IMR-90 (cell line): Measurements from ENCODE around the gene STRA6. TPM values are rescaled to one million over a fixed set of nuclear protein-coding genes. Genes with fewer than 3 reads are reported as not detected.

ENCODE experiments used
- ATAC-seq: fragments of 200-7000 bp; cut with Tn5 transposase; 2 replicates; pipeline ENCODE4 v1.9.1; 2020; ENCODE audit warnings: low read depth, mild to moderate bottlenecking, moderate library complexity
- BruUV-seq: library from RNA; stranded (reverse); fragments of 400-500 nt; replicated peaks from 2 replicates; lab custom pipeline; 2021; lab: Mats Ljungman, UMichigan
- CTCF ChIA-PET: fragments of 300-600 bp; formaldehyde crosslinking; extraction: SDS; loops from one replicate; lab custom pipeline; 2021; ENCODE audit warnings: antibody characterized with exemption; lab: Yijun Ruan, JAX
- POLR2A ChIA-PET: fragments of 300-600 bp; sonication (Branson Sonifier 250); formaldehyde crosslinking; loops from one replicate; lab custom pipeline; 2022; ENCODE audit warnings: antibody characterized with exemption; ENCODE audit not compliant: unreplicated experiment; lab: Charles Lee
- DNase-seq: peaks from one replicate; pipeline ENCODE4 v3.0.0; 2013
- H2AFZ ChIP-seq: replicated peaks from 2 replicates; pipeline ENCODE3; 2013; ENCODE audit warnings: low read length, mild to moderate bottlenecking; ENCODE audit not compliant: poor library complexity
- H2AK5ac ChIP-seq: 2 replicates; pipeline ENCODE4 v1.6.1; 2013; ENCODE audit warnings: low read depth, low read length, inconsistent platforms
- H2AK9ac ChIP-seq: replicated peaks from 2 replicates; pipeline ENCODE3; 2013; ENCODE audit warnings: mild to moderate bottlenecking, low read depth, low read length, moderate library complexity; ENCODE audit not compliant: poor library complexity
- H2BK120ac ChIP-seq: 2 replicates; pipeline ENCODE4 v1.6.1; 2013; ENCODE audit warnings: low read depth, low read length, inconsistent platforms
- H2BK15ac ChIP-seq: 3 replicates; pipeline ENCODE4 v1.6.1; 2013; ENCODE audit warnings: low read depth, low read length, inconsistent platforms
- H2BK20ac ChIP-seq: 2 replicates; pipeline ENCODE4 v1.6.1; 2013; ENCODE audit warnings: low read depth, mild to moderate bottlenecking, inconsistent platforms, low read length, moderate library complexity
- H2BK5ac ChIP-seq: 2 replicates; pipeline ENCODE4 v1.6.1; 2013; ENCODE audit warnings: mild to moderate bottlenecking, low read depth, low read length, inconsistent platforms; ENCODE audit not compliant: poor library complexity, severe bottlenecking
- H3K14ac ChIP-seq: replicated peaks from 2 replicates; pipeline ENCODE4 v1.6.1; 2013; ENCODE audit warnings: low read depth, low read length, inconsistent platforms
- H3K18ac ChIP-seq: 2 replicates; pipeline ENCODE4 v1.6.1; 2013; ENCODE audit warnings: low read depth, low read length, control low read depth
- H3K23ac ChIP-seq: 2 replicates; pipeline ENCODE4 v1.6.1; 2013; ENCODE audit warnings: low read depth, low read length, inconsistent platforms
- H3K27ac ChIP-seq: 2 replicates; pipeline ENCODE4 v1.5.1; 2013; ENCODE audit warnings: mild to moderate bottlenecking, control low read depth, low read length; ENCODE audit not compliant: insufficient read depth
- H3K27me3 ChIP-seq: 2 replicates; pipeline ENCODE4 v1.6.1; 2013; ENCODE audit warnings: low read length; ENCODE audit not compliant: control insufficient read depth, insufficient read depth
- H3K36me3 ChIP-seq: 2 replicates; pipeline ENCODE4 v1.6.1; 2013; ENCODE audit warnings: low read length, mixed read lengths; ENCODE audit not compliant: control insufficient read depth, insufficient read depth
- H3K4ac ChIP-seq: 2 replicates; pipeline ENCODE4 v1.6.1; 2013; ENCODE audit warnings: low read depth, low read length, inconsistent platforms
- H3K4me1 ChIP-seq: 2 replicates; pipeline ENCODE4 v1.6.1; 2013; ENCODE audit warnings: low read length, mixed read lengths; ENCODE audit not compliant: control insufficient read depth, insufficient read depth
- H3K4me2 ChIP-seq: 2 replicates; pipeline ENCODE4 v1.6.1; 2013; ENCODE audit warnings: low read depth, mild to moderate bottlenecking, control low read depth, low read length, moderate library complexity
- H3K4me3 ChIP-seq: 2 replicates; pipeline ENCODE4 v1.5.1; 2013; ENCODE audit warnings: low read depth, mild to moderate bottlenecking, control low read depth, low read length, moderate library complexity; ENCODE audit not compliant: insufficient read depth
- H3K56ac ChIP-seq: 2 replicates; pipeline ENCODE4 v1.6.1; 2013; ENCODE audit warnings: low read length, inconsistent platforms; ENCODE audit not compliant: insufficient read depth; ENCODE audit errors: extremely low read depth
- H3K79me1 ChIP-seq, 2 experiments: 2 replicates each; pipeline ENCODE4 v1.6.1; 2013; ENCODE audit warnings: low read length in 2 of 2, inconsistent platforms in 1 of 2, low read depth in 1 of 2
- H3K9ac ChIP-seq: 2 replicates; pipeline ENCODE4 v1.6.1; 2013; ENCODE audit warnings: low read depth, low read length, control low read depth
- H3K9me1 ChIP-seq: 2 replicates; pipeline ENCODE4 v1.6.1; 2013; ENCODE audit warnings: low read length, inconsistent platforms; ENCODE audit not compliant: insufficient read depth
- H3K9me3 ChIP-seq: 2 replicates; pipeline ENCODE4 v1.6.1; 2013; ENCODE audit warnings: low read length; ENCODE audit not compliant: control insufficient read depth, insufficient read depth
- H4K20me1 ChIP-seq: 2 replicates; pipeline ENCODE4 v1.6.1; 2013; ENCODE audit warnings: low read length, inconsistent platforms; ENCODE audit not compliant: insufficient read depth
- H4K5ac ChIP-seq: 2 replicates; pipeline ENCODE4 v1.6.1; 2013; ENCODE audit warnings: mild to moderate bottlenecking, low read depth, low read length, control low read depth
- H4K8ac ChIP-seq, 2 experiments: 2 replicates each; pipeline ENCODE4 v1.6.1; 2013; ENCODE audit warnings: low read depth in 2 of 2, low read length in 2 of 2, control low read depth in 1 of 2, inconsistent platforms in 1 of 2
- H4K91ac ChIP-seq: 2 replicates; pipeline ENCODE4 v1.6.1; 2013; ENCODE audit warnings: low read depth, low read length, inconsistent platforms; ENCODE audit not compliant: insufficient read depth
- BHLHE40 ChIP-seq: fragments of 150-350 bp; IDR thresholded peaks from 2 replicates; pipeline ENCODE4 v1.6.1; 2016; ENCODE audit warnings: mild to moderate bottlenecking, low read depth, low read length
- CEBPB ChIP-seq: IDR thresholded peaks from 2 replicates; pipeline ENCODE4 v1.6.1; 2012; ENCODE audit warnings: low read depth, low read length, improper control_type of control experiment
- CHD1 ChIP-seq: IDR thresholded peaks from 2 replicates; pipeline ENCODE4 v1.6.1; 2012; ENCODE audit warnings: low read depth, low read length, improper control_type of control experiment
- FOS ChIP-seq: fragments of 150-350 bp; IDR thresholded peaks from 2 replicates; pipeline ENCODE4 v1.6.1; 2016; ENCODE audit warnings: low read depth, low read length
- MAFK ChIP-seq: IDR thresholded peaks from 2 replicates; pipeline ENCODE4 v1.6.1; 2012; ENCODE audit warnings: low read depth, low read length, improper control_type of control experiment
- MAZ ChIP-seq: IDR thresholded peaks from 2 replicates; pipeline ENCODE4 v1.6.1; 2012; ENCODE audit warnings: low read depth, mild to moderate bottlenecking, low read length, improper control_type of control experiment, moderate library complexity, borderline replicate concordance
- MXI1 ChIP-seq: IDR thresholded peaks from 2 replicates; pipeline ENCODE4 v1.6.1; 2012; ENCODE audit warnings: low read depth, mild to moderate bottlenecking, low read length, moderate library complexity, borderline replicate concordance
- NFE2L2 ChIP-seq: fragments of 150-350 bp; IDR thresholded peaks from 2 replicates; pipeline ENCODE4 v1.6.1; 2016; ENCODE audit warnings: low read depth, mild to moderate bottlenecking, low read length
- POLR2A ChIP-seq: IDR thresholded peaks from 2 replicates; pipeline ENCODE4 v1.6.1; 2012; ENCODE audit warnings: mild to moderate bottlenecking, low read depth, low read length
- RAD21 ChIP-seq: IDR thresholded peaks from 2 replicates; pipeline ENCODE4 v1.6.1; 2012; ENCODE audit warnings: low read length, improper control_type of control experiment
- RCOR1 ChIP-seq: IDR thresholded peaks from 2 replicates; pipeline ENCODE4 v1.6.1; 2012; ENCODE audit warnings: mild to moderate bottlenecking, low read length, improper control_type of control experiment; ENCODE audit not compliant: insufficient replicate concordance
- RFX5 ChIP-seq: IDR thresholded peaks from 2 replicates; pipeline ENCODE4 v1.8.0; 2012; ENCODE audit warnings: low read depth, mild to moderate bottlenecking, low read length, moderate library complexity
- SMC3 ChIP-seq: fragments of 150-350 bp; IDR thresholded peaks from 2 replicates; pipeline ENCODE4 v1.6.1; 2016; ENCODE audit warnings: low read depth, mild to moderate bottlenecking, antibody characterized with exemption, low read length, moderate library complexity
- WGBS, 2 experiments: methylation state at CpG; one replicate each; pipeline versions ENCODE4 v1.1.5 to v1.1.7; 2013; ENCODE audit warnings: missing lambda C conversion rate in 2 of 2; ENCODE audit not compliant: insufficient read length in 1 of 2; ENCODE audit errors: extremely low coverage in 2 of 2; 5-methylcytosine and 5-hydroxymethylcytosine counted together
- dilution Hi-C: fragments of 300-500 bp; cut with HindIII; formaldehyde crosslinking; loops from one replicate; pipeline ENCODE4 v1.14.3; 2018; ENCODE audit warnings: low sequenced_read_pairs; ENCODE audit not compliant: unreplicated experiment
- in situ Hi-C: fragments of 300-500 bp; cut with MboI; formaldehyde crosslinking; loops from 3 replicates; pipeline ENCODE4 v1.14.3; 2019; ENCODE audit warnings: low sequenced_read_pairs, inconsistent platforms, mixed read lengths
- intact Hi-C: fragments of 100-400 bp; cut with micrococcal nuclease; formaldehyde crosslinking; loops from 2 replicates; pipeline ENCODE4 v1.10.0; 2022
- polyA plus RNA-seq, 3 experiments: library from polyadenylated mRNA; depleted of rRNA; stranded (reverse); fragments of >200 nt; gene quantifications; 2 replicates each; pipeline ENCODE4 v1.2.3, GENCODE V29; 2012; ENCODE audit warnings: low replicate concordance in 1 of 3
- total RNA-seq: library from RNA; depleted of rRNA; stranded (reverse); fragments of >200 nt; gene quantifications from 2 replicates; pipeline ENCODE4 v1.2.3, GENCODE V29; 2012
- TF ChIP-seq, protein P1 (sequence below): conservative IDR thresholded peaks from 2 replicates; pipeline ENCODE4 v1.5.1; 2012; ENCODE audit warnings: mild to moderate bottlenecking, low read depth, low read length, improper control_type of control experiment
- TF ChIP-seq, protein P2 (sequence below): fragments of 150-350 bp; IDR thresholded peaks from 2 replicates; pipeline ENCODE4 v1.6.1; 2017; ENCODE audit warnings: mild to moderate bottlenecking, antibody characterized with exemption, low read length, low read depth
- TF ChIP-seq, protein P3 (sequence below): fragments of 150-350 bp; IDR thresholded peaks from 2 replicates; pipeline ENCODE4 v1.6.1; 2016; ENCODE audit warnings: low read depth, mild to moderate bottlenecking, low read length, moderate library complexity, borderline replicate concordance

Gene STRA6
- total and polyA plus RNA-seq, 2 of the 4 experiments (the other 2 are of a cell fraction): 0.17 TPM; not detected in 1

DNA sequence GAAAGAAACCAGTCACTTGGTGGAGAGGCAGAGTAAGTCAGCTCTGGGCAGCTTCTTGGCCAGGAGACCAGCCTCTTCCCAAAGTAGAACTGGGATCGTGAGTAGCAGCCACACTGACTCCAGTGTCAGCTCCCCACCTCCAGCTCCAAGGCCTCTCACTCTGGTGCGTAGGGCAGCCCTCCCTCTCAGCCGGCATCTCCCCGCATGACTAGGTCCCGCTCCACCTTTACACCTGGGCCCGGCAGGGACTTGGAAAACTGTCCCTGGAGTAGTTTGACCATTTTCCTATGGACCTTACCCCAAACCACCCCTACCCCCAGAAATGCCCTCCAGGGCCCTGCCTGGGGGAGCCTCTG is 3.3 kb downstream of the STRA6 start:
- ChIA-PET CTCF (no interaction called here), POLR2A (no interaction called here)
- no peak overlapping the region for H4K8ac ChIP-seq
- no peak overlapping the region for H3K56ac ChIP-seq
- no peaks in the 10 kb centered on the region for H3K79me1 ChIP-seq
- no peaks in the 10 kb centered on the region for H3K36me3 ChIP-seq
- H3K9me1 ChIP-seq: peaks cover 10% of the 10 kb centered on the region
- intact Hi-C loops: no loop called here
- H2BK15ac ChIP-seq: no peak overlapping the region
- H3K14ac ChIP-seq: no peak overlapping the region
- H4K91ac ChIP-seq: no peak overlapping the region
- TF ChIP-seq RFX5: no peak
- no peak for TF ChIP-seq NFE2L2
- no peak for TF ChIP-seq CHD1
- TF ChIP-seq, protein P1, sequence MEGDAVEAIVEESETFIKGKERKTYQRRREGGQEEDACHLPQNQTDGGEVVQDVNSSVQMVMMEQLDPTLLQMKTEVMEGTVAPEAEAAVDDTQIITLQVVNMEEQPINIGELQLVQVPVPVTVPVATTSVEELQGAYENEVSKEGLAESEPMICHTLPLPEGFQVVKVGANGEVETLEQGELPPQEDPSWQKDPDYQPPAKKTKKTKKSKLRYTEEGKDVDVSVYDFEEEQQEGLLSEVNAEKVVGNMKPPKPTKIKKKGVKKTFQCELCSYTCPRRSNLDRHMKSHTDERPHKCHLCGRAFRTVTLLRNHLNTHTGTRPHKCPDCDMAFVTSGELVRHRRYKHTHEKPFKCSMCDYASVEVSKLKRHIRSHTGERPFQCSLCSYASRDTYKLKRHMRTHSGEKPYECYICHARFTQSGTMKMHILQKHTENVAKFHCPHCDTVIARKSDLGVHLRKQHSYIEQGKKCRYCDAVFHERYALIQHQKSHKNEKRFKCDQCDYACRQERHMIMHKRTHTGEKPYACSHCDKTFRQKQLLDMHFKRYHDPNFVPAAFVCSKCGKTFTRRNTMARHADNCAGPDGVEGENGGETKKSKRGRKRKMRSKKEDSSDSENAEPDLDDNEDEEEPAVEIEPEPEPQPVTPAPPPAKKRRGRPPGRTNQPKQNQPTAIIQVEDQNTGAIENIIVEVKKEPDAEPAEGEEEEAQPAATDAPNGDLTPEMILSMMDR: no peak
- TF ChIP-seq, protein P2, sequence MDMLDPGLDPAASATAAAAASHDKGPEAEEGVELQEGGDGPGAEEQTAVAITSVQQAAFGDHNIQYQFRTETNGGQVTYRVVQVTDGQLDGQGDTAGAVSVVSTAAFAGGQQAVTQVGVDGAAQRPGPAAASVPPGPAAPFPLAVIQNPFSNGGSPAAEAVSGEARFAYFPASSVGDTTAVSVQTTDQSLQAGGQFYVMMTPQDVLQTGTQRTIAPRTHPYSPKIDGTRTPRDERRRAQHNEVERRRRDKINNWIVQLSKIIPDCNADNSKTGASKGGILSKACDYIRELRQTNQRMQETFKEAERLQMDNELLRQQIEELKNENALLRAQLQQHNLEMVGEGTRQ: no peak
- TF ChIP-seq SMC3: no peak
- TF ChIP-seq MAFK: no peak
- TF ChIP-seq CEBPB: no peak
- TF ChIP-seq, protein P3, sequence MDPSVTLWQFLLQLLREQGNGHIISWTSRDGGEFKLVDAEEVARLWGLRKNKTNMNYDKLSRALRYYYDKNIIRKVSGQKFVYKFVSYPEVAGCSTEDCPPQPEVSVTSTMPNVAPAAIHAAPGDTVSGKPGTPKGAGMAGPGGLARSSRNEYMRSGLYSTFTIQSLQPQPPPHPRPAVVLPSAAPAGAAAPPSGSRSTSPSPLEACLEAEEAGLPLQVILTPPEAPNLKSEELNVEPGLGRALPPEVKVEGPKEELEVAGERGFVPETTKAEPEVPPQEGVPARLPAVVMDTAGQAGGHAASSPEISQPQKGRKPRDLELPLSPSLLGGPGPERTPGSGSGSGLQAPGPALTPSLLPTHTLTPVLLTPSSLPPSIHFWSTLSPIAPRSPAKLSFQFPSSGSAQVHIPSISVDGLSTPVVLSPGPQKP: no peak
- no peak for TF ChIP-seq POLR2A
- TF ChIP-seq RAD21: no peak
- TF ChIP-seq MXI1: no peak
- TF ChIP-seq BHLHE40: no peak
- TF ChIP-seq FOS: no peak
- no peak for TF ChIP-seq RCOR1
- TF ChIP-seq MAZ: no peak
- H2BK120ac ChIP-seq: no peak overlapping the region
- in situ Hi-C loops: no loop called here
- peaks cover 5% of the 10 kb centered on the region; the same call in 1 of the 2 replicates for H3K27me3 ChIP-seq
- peak overlapping the region; percentile 7; the same call in 1 of the 2 replicates for H2AK5ac ChIP-seq
- no peak for ATAC-seq
- no peak overlapping the region for H3K4me3 ChIP-seq
- no peak overlapping the region for H2BK20ac ChIP-seq
- H2AFZ ChIP-seq: no peak overlapping the region
- no TSS peak for BruUV-seq
- H3K9ac ChIP-seq: no peak overlapping the region
- H3K23ac ChIP-seq: no peak overlapping the region
- H3K27ac ChIP-seq: no peak overlapping the region
- no peak overlapping the region for H3K4ac ChIP-seq
- H4K20me1 ChIP-seq: peaks cover 4% of the 10 kb centered on the region; the same call in 1 of the 2 replicates
- no peak overlapping the region for H4K5ac ChIP-seq
- H3K18ac ChIP-seq: no peak overlapping the region
- H2AK9ac ChIP-seq: no peak overlapping the region
- dilution Hi-C loops: no loop called here
- no peak overlapping the region for H2BK5ac ChIP-seq
- peaks cover 29% of the 10 kb centered on the region for H3K4me1 ChIP-seq
- H3K4me2 ChIP-seq: no peak overlapping the region
- no CpG with 5 or more reads among the region's 6 CpGs for WGBS, 2 experiments
- no peak for DNase-seq
- no peaks in the 10 kb centered on the region for H3K9me3 ChIP-seq
